Measurements from ENCODE around the gene PHF20. TPM values are rescaled to one million over a fixed set of nuclear protein-coding genes. Genes with fewer than 3 reads are reported as not detected.
"Not testable (repeated sequence)": the region's sequence is repeated elsewhere in the genome, so short reads cannot be mapped to it uniquely, and the experiment has no call there.

PHF20 gene
- total RNA-seq = 10 to 100 TPM; 31.9 to 44.7 (median 37.8) TPM
- polyA plus RNA-seq = 10 to 100 TPM; 23.4 to 34.1 TPM
- long read RNA-seq, donor 1, partial matches to known transcripts = 17 of 28 reads
- long read RNA-seq, donor 1, other reads (novel, unspliced or antisense) = 8 of 28 reads
- long read RNA-seq, donor 2, partial matches to known transcripts = 22 of 37 reads
- long read RNA-seq, donor 2, other reads (novel, unspliced or antisense) = 10 of 37 reads
- long read RNA-seq, donor 3, partial matches to known transcripts = 46 of 64 reads
- long read RNA-seq, donor 3, other reads (novel, unspliced or antisense) = 16 of 64 reads

- 2 to 3% methylated on average over 74 to 87 of the region's 87 CpGs for WGBS, 2 donors
- Histone ChIP-seq H3K27ac (peak within 1 kb of the TSS; percentile 78 to 97 (median 94)), H3K27me3 (no peaks in the 10 kb centered on the region), H3K4me3 (peak within 1 kb of the TSS; percentile 68 to 92 (median 76)), H3K9me3 (no peaks in the 10 kb centered on the region), H3K36me3 (peaks cover 0 to 14% (median 0%) of the 10 kb centered on the region in 9 donors), H3K4me1 (peaks cover 23 to 86% (median 74%) of the 10 kb centered on the region in 9 donors)
- ATAC-seq (peak; percentile 87 to 92 (median 92)), DNase-seq (peak; percentile 99 to 100)
- intact Hi-C loops (cut with DNase I) = loop anchor here in 3 of 10 donors (1.0 to 2.0 kb wide), 2 partner anchors 29 to 30 kb away; partner anchors contain the start of gene RBM39 (in 3 of the 3)
- TF ChIP-seq CTCF (IDR thresholded peaks at IDR 0.05) = no peak
Observed at GRCh38 chr20:35771689-35772562, at the start of gene PHF20. Gene PHF20, plus strand, starts transcription at chr20:35772015. Its CDS starts 29,508 bp downstream, at chr20:35801523.

- intact Hi-C loops (cut with DNase I) = loop anchor here in 1 of 10 donors (10.0 kb wide), 1 partner anchor 232 kb away; the partner anchor contains the start of gene SCAND1
- not testable (repeated sequence) for H3K27me3 ChIP-seq, H3K9me3 ChIP-seq, ATAC-seq, DNase-seq, H3K27ac ChIP-seq, H3K4me3 ChIP-seq
- peaks cover 3 to 53% (median 27%) of the 10 kb centered on the region in 9 donors for H3K4me1 ChIP-seq
- peaks cover 11 to 100% (median 97%) of the 10 kb centered on the region in 9 donors for H3K36me3 ChIP-seq
- 88% methylated on average over 4 of the region's 4 CpGs for WGBS, 2 donors
Observed at GRCh38 chr20:35723275-35723639, 48.6 kb upstream of the PHF20 start.

GRCh38 chr20:35723652-35724320, 48.0 kb upstream of the PHF20 start:
- H3K4me3 ChIP-seq, H3K27ac ChIP-seq, H3K27me3 ChIP-seq, H3K9me3 ChIP-seq, DNase-seq, ATAC-seq: not testable (repeated sequence)
- H3K36me3 ChIP-seq = peaks cover 11 to 100% (median 97%) of the 10 kb centered on the region in 9 donors
- peaks cover 3 to 56% (median 27%) of the 10 kb centered on the region in 9 donors for H3K4me1 ChIP-seq
- whole genome bisulfite sequencing, 2 donors = 93 to 94% methylated on average over 12 of the region's 12 CpGs
- intact Hi-C loops (cut with DNase I) = loop anchor here in 1 of 10 donors (10.0 kb wide), 1 partner anchor 231 kb away; the partner anchor contains the start of gene SCAND1

- H3K4me3 ChIP-seq = no peak overlapping the region
- peaks cover 11 to 100% (median 98%) of the 10 kb centered on the region in 9 donors for H3K36me3 ChIP-seq
- DNase-seq (no peak), ATAC-seq (no peak)
- no peak for TF ChIP-seq CTCF (IDR thresholded peaks at IDR 0.05)
- 82 to 83% methylated on average over 13 of the region's 13 CpGs for WGBS, 2 donors
- H3K27ac ChIP-seq = no peak overlapping the region
- H3K4me1 ChIP-seq = peaks cover 3 to 56% (median 27%) of the 10 kb centered on the region in 9 donors
- no peaks in the 10 kb centered on the region for H3K27me3 ChIP-seq
- intact Hi-C loops (cut with DNase I) = loop anchor here in 1 of 10 donors (10.0 kb wide), 1 partner anchor 230 kb away; the partner anchor contains the start of gene SCAND1
- no peaks in the 10 kb centered on the region for H3K9me3 ChIP-seq
Observed at GRCh38 chr20:35724321-35725230, 47.2 kb upstream of the PHF20 start.
